Measurements from ENCODE around the gene GOLGA8B. TPM values are rescaled to one million over a fixed set of nuclear protein-coding genes. Genes with fewer than 3 reads are reported as not detected.
"Not testable (repeated sequence)": the region's sequence is repeated elsewhere in the genome, so short reads cannot be mapped to it uniquely, and the experiment has no call there.

Gene GOLGA8B
- total RNA-seq, 1 donor from 2014 or later, result 55.5 TPM

DNA sequence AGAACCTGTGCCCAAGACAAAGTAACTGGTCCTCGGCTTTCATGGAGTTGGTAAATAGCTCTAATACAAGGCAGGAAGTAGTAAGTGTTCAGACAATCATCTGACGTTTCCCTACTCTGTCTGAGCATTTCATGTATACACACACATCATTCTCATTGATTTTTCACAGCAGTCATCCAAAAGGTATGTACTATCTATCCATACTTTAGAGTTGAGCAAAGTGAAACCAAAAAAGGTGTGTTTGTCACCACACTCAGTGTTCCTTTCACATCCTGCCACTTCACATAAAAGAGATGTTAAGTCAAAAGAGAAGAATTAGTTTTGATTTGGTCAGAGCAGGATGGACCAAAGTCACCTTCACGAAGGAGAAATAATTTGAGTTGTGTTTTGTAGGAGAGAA is 33.3 kb downstream of the GOLGA8B start:
- H3K27ac ChIP-seq; H3K9me3 ChIP-seq; DNase-seq; H3K36me3 ChIP-seq; H3K4me1 ChIP-seq; ATAC-seq; H3K27me3 ChIP-seq (ENCODE audit: low read depth); intact Hi-C loops (cut with DNase I); H3K4me3 ChIP-seq: not testable (repeated sequence)

DNA sequence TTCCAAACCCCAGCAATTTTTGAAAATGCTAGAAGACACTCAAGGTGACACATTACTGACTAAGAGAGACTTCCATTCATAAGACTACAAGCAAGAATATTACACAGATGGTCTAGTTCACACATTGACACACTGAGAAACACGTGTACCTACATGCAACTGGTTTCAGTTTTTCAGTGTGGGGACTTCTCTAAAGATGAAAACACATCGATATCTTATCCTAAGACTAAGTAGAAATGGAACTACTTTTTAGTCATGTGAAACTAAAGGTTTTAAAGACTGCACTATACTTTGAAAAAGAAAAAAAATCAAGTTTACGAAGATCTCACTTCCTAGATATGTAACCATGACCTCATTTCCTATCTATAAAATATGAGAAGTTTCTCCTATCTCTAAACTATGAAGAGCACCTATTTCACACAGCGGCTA is 34.1 kb downstream of the GOLGA8B start:
- H3K36me3 ChIP-seq; H3K4me1 ChIP-seq; H3K27ac ChIP-seq; H3K4me3 ChIP-seq; intact Hi-C loops (cut with DNase I); DNase-seq; H3K27me3 ChIP-seq (ENCODE audit: low read depth); ATAC-seq; H3K9me3 ChIP-seq: not testable (repeated sequence)

DNA sequence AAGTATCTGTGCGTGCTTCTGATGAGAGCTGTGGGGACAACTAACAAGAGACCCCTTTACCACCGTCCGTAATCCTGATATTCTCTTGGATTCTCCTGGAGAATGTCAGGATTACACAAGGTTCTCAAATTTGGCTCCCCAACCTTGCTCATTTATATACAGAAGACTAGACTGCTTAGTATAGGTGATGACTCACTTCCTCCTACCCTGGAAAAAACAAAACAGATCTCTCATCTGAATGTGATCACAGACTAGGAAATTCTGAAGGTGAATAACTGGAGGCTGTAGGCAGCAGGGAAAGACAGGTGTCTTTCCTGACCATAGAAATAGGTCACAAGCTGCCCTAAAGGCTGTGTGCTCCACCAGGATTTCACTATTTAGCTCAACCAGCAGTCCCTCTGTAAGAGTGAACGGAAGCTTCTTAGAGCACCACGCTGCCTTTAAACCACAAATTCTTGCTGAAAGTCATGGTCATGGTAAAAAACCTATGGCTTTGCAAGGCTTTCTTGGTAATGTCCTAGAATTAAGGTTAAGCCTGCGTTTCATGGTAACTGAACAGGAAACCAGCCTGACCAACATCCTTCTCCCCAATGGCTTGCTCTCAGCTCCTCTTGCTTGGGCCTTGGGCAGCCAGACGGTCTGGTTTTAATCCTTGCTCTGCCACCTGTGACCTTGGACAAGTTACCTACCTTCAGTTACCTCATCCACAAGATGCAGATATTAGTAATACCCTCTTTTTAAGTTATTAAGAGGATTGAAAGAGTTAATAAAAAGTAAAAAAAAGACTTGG is 39.4 kb downstream of the GOLGA8B start:
- H3K27ac ChIP-seq; ATAC-seq; H3K9me3 ChIP-seq; DNase-seq; H3K4me3 ChIP-seq; H3K27me3 ChIP-seq (ENCODE audit: low read depth); intact Hi-C loops (cut with DNase I); H3K4me1 ChIP-seq; H3K36me3 ChIP-seq: not testable (repeated sequence)

DNA sequence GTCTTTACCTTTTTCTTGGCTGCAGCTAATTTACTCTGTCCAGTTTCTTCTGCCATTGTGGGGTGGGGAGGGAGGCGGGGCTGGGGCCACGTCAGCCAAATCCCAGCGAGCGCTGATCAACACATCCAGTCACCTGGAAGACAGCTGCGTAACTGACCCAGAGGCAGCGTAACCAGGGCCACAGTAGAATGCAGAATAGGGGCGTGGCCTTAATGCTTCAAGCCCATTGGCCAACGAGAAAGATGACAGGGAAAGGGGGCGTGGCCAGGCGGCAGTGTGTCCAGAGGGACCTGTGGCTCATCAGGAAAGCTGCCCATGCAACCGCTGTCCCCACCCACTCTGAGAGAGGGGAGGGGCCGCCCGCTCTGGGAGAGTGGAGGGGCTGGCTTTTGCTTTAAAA is 47.6 kb downstream of the GOLGA8B start:
- H3K9me3 ChIP-seq; ATAC-seq; DNase-seq; H3K36me3 ChIP-seq; H3K27me3 ChIP-seq (ENCODE audit: low read depth); H3K27ac ChIP-seq; intact Hi-C loops (cut with DNase I); H3K4me1 ChIP-seq; H3K4me3 ChIP-seq: not testable (repeated sequence)

Other genes starting within 250 kb of the GOLGA8B start
- gene SLC12A6, start 245.9 kb downstream of the GOLGA8B start, total RNA-seq, result 59.7 TPM
- 176 TPM for gene NOP10, start 240.5 kb downstream of the GOLGA8B start, total RNA-seq
- gene NUTM1, start 240.3 kb downstream of the GOLGA8B start, total RNA-seq, result not detected
- 37.0 TPM for gene LPCAT4, start 216.5 kb downstream of the GOLGA8B start, total RNA-seq
- gene GOLGA8A, start 145.8 kb downstream of the GOLGA8B start, total RNA-seq, result 89.6 TPM
- not detected for gene GJD2, start 171.3 kb upstream of the GOLGA8B start, total RNA-seq
- 0.62 TPM for gene ACTC1, start 211.9 kb upstream of the GOLGA8B start, total RNA-seq